Parietal lobe (tissue), 1 donor: ENCODE results near the gene FBXO3. TPM values are rescaled to one million over a fixed set of nuclear protein-coding genes. Genes with fewer than 3 reads are reported as not detected.

Experiments used
- total RNA-seq: library from RNA; depleted of rRNA; stranded (reverse); fragments of >200 nt; gene quantifications from one replicate; pipeline ENCODE4 v1.2.3, GENCODE V29; 2014

Gene FBXO3, protein sequence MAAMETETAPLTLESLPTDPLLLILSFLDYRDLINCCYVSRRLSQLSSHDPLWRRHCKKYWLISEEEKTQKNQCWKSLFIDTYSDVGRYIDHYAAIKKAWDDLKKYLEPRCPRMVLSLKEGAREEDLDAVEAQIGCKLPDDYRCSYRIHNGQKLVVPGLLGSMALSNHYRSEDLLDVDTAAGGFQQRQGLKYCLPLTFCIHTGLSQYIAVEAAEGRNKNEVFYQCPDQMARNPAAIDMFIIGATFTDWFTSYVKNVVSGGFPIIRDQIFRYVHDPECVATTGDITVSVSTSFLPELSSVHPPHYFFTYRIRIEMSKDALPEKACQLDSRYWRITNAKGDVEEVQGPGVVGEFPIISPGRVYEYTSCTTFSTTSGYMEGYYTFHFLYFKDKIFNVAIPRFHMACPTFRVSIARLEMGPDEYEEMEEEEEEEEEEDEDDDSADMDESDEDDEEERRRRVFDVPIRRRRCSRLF
- 78.6 TPM for total RNA-seq

GRCh38 chr11:33773987-33774735 is at the start of gene FBXO3:
FBXO3 (minus strand) TSS chr11:33774520; CDS start chr11:33774497, 23 bp downstream.

GRCh38 chr11:33736148-33736812 is 38.0 kb downstream of the FBXO3 start, which contains the start of gene CD59:
CD59 (minus strand) TSS chr11:33736423; CDS start chr11:33722445, 13,978 bp downstream.

DNA sequence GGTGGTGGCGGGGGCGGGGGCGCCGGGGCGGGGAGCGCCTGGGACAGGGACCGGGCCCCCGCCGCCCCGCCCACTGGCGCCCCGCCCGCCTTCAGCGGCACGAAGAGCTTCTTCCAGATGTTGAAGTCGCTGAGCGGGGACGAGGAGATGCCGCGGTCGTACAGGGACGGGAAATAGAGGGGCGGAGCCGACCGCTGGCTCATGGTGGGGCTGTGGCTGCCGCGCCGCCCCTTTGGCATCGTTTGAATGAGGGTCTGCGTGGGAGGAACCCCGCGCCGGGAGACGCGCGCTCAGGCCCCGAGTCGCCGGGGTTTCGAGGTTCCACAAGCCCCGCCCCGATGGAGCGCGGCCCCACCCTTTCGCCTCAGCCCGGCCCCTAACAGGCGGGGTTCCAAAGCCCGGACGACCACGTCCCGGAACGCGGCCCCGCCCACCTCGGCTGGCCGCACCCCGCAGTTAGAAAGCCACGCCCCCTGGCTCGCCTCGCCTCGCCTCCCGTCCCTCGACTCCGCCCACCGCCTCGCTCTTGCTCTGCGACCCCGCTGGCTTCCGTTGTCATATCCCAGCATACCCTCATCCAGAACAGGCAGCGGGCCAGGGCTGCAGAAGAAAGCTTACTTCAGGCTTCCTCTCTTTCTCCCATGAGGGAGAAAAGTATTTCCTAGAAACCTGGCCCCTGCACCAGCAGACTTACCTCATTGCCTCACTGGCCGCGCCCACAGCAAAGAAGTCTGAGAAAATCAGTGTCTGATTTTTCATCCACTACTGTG is 73.6 kb downstream of the FBXO3 start, which contains the start of gene C11orf91:
TSS of gene C11orf91 (minus strand) at position 325 of the 770 bp plus-strand sequence. CDS start at position 239, 86 bp downstream.

Other genes starting within 250 kb of the FBXO3 start
- gene C11orf91, start 73.7 kb downstream of the FBXO3 start, total RNA-seq = not detected
- gene CD59, start 38.1 kb downstream of the FBXO3 start, total RNA-seq = 33.8 TPM
- 12.2 TPM for gene LMO2, start 117.6 kb upstream of the FBXO3 start, total RNA-seq